Adrenal gland (tissue), 12 donors: Measurements from ENCODE around the gene JAKMIP2. TPM values are rescaled to one million over a fixed set of nuclear protein-coding genes. Genes with fewer than 3 reads are reported as not detected.
"Not testable (repeated sequence)": the region's sequence is repeated elsewhere in the genome, so short reads cannot be mapped to it uniquely, and the experiment has no call there.

Source experiments
- DNase-seq, 7 donors: peaks; one replicate each; pipeline ENCODE4 v3.0.0-alpha.2; 2019 to 2020
- H3K27ac ChIP-seq, 5 donors: fragments of 200-600 bp; sonication (generic) in 4 of 5; 1 replicate in 3 of 5; 2 replicates in 2 of 5; pipeline versions ENCODE4 v1.5.1 to v1.8.0; 2016 to 2020; ENCODE audit warnings: mild to moderate bottlenecking in 1 of 5
- H3K27me3 ChIP-seq: fragments of 200-600 bp; 2 replicates; pipeline ENCODE4 v1.8.0; 2021
- H3K36me3 ChIP-seq, 2 donors: fragments of 200-600 bp; replicated peaks in 1 of 2; 1 replicate in 1 of 2; 2 replicates in 1 of 2; pipeline versions ENCODE4 v1.5.1 to v1.8.0; 2018 to 2022
- H3K4me1 ChIP-seq, 2 donors: fragments of 200-600 bp; replicated peaks in 1 of 2; 1 replicate in 1 of 2; 2 replicates in 1 of 2; pipeline versions ENCODE4 v1.5.1 to v1.8.0; 2018 to 2021
- H3K4me3 ChIP-seq, 4 donors: fragments of 200-600 bp; sonication (generic) in 3 of 4; one replicate each; pipeline ENCODE4 v1.5.1; 2016 to 2018
- H3K9me3 ChIP-seq, 3 donors: fragments of 200-600 bp; sonication (generic) in 1 of 3; replicated peaks in 1 of 3; 1 replicate in 2 of 3; 2 replicates in 1 of 3; pipeline versions ENCODE4 v1.5.1 to v1.8.0; 2016 to 2021
- CTCF ChIP-seq, 6 experiments: fragments of 450-650 bp in 4 of 6; fragments of 200-600 bp in 2 of 6; sonication (generic) in 1 of 6; IDR thresholded peaks; 1 replicate in 5 of 6; 2 replicates in 1 of 6; pipeline versions ENCODE4 v1.5.1 to v1.8.0; 2016 to 2021; ENCODE audit warnings: antibody characterized with exemption in 6 of 6, mild to moderate bottlenecking in 2 of 6, moderate library complexity in 1 of 6
- POLR2A ChIP-seq, 2 donors: fragments of 450-650 bp; IDR thresholded peaks; one replicate each; pipeline ENCODE4 v1.6.1; 2017; ENCODE audit warnings: antibody characterized with exemption in 2 of 2, mild to moderate bottlenecking in 2 of 2, moderate library complexity in 1 of 2
- WGBS, 4 donors: extraction: QIAGEN DNeasy Blood & Tissue Kit in 2 of 4; methylation state at CpG; one replicate each; pipeline versions ENCODE4 v1.1.5 to v1.1.7; 2013 to 2017; 5-methylcytosine and 5-hydroxymethylcytosine counted together
- intact Hi-C, 2 donors: fragments of 100-400 bp; cut with DNase I; formaldehyde crosslinking; loops; one replicate each; pipeline versions ENCODE4 v1.14.1 to v1.15.0; 2022 to 2023
- polyA plus RNA-seq, 3 donors: library from polyadenylated mRNA; stranded (reverse); fragments of 200-250 nt in 2 of 3; fragments of 350-450 nt in 1 of 3; fragmentation: Illumina TruSeq in 1 of 3; extraction: RNeasy Lipid Tissue Mini Kit (QIAGEN cat#74804) in 1 of 3; gene quantifications; one replicate each; pipeline ENCODE4 v1.2.3, GENCODE V29; 2013 to 2014
- total RNA-seq, 9 donors: library from RNA; depleted of rRNA in 4 of 9; stranded (reverse); fragments of >200 nt in 4 of 9; fragments of 120-200 nt in 1 of 9; fragmentation: NEBNext Ultra II Directional in 1 of 9; extraction: Animal tissue kit (Norgen Biotek cat#: 25700) in 1 of 9; gene quantifications; one replicate each; pipeline versions ENCODE4 v1.1.0 to v1.2.4, GENCODE V29; 2013 to 2023
- donor health status: healthy with polysubstance abuse.
- donor health status: Bipolar disorder and iron deficiency.
- donor health status: DM: yes; HTN: yes; CAD: no.
- donor health status: DM: no; HTN: no; CAD: no.
- donor health status: DM: no; HTN: no; CAD: no.
- donor health status: DM: yes; HTN: yes; CAD: no.

Gene JAKMIP2
- total and polyA plus RNA-seq, 12 donors: 0.71 to 56.8 (median 4.0) TPM

GRCh38 chr5:147805030-147805454, 22.5 kb upstream of the JAKMIP2 start:
- TF ChIP-seq CTCF (IDR thresholded peaks at IDR 0.05) (no peak), POLR2A (IDR thresholded peaks at IDR 0.05) (no peak)
- intact Hi-C loops: no loop called here

GRCh38 chr5:147804334-147804733, 21.8 kb upstream of the JAKMIP2 start:
- Histone ChIP-seq H3K27ac (no peak overlapping the region), H3K4me3 (no peak overlapping the region), H3K27me3 (no peaks in the 10 kb centered on the region), H3K9me3 (no peaks in the 10 kb centered on the region), H3K4me1 (peaks cover 6 to 18% of the 10 kb centered on the region in 2 donors), H3K36me3 (no peaks in the 10 kb centered on the region)
- no peak for DNase-seq
- intact Hi-C loops: no loop called here
- 36 to 56% (median 42%) methylated on average over 3 of the region's 3 CpGs for WGBS, 4 donors
- TF ChIP-seq CTCF (IDR thresholded peaks at IDR 0.05): no peak
- TF ChIP-seq POLR2A (IDR thresholded peaks at IDR 0.05): no peak

More at GRCh38 chr5:147805030-147805454, 22.5 kb upstream of the JAKMIP2 start:
- Histone ChIP-seq H3K27me3 (no peaks in the 10 kb centered on the region), H3K9me3 (no peaks in the 10 kb centered on the region), H3K27ac (no peak overlapping the region), H3K4me3 (no peak overlapping the region), H3K36me3 (no peaks in the 10 kb centered on the region), H3K4me1 (peaks cover 6 to 18% of the 10 kb centered on the region in 2 donors)
- peak in 4 of 7 donors; percentile 20 to 60 (median 36) for DNase-seq
- WGBS, 4 donors: 64 to 79% (median 69%) methylated on average over 6 of the region's 6 CpGs

GRCh38 chr5:147803926-147804325, 21.4 kb upstream of the JAKMIP2 start:
- Histone ChIP-seq H3K27ac (no peak overlapping the region), H3K9me3 (no peaks in the 10 kb centered on the region), H3K36me3 (no peaks in the 10 kb centered on the region), H3K4me1 (peaks cover 6 to 18% of the 10 kb centered on the region in 2 donors), H3K4me3 (no peak overlapping the region), H3K27me3 (no peaks in the 10 kb centered on the region)
- TF ChIP-seq CTCF (IDR thresholded peaks at IDR 0.05) (no peak), POLR2A (IDR thresholded peaks at IDR 0.05) (no peak)
- intact Hi-C loops: no loop called here
- 0 to 31% (median 13%) methylated on average over 1 of the region's 1 CpG for WGBS, 4 donors
- DNase-seq: no peak

GRCh38 chr5:147803161-147803560, 20.6 kb upstream of the JAKMIP2 start:
- intact Hi-C loops, H3K9me3 ChIP-seq, H3K27me3 ChIP-seq, H3K27ac ChIP-seq, H3K4me3 ChIP-seq, DNase-seq, H3K36me3 ChIP-seq: not testable (repeated sequence)
- 61 to 91% (median 69%) methylated on average over 3 of the region's 3 CpGs for WGBS, 4 donors
- peaks cover 6 to 18% of the 10 kb centered on the region in 2 donors for H3K4me1 ChIP-seq

- H3K4me3 ChIP-seq: no peak overlapping the region
- no peak for DNase-seq
- H3K36me3 ChIP-seq: no peaks in the 10 kb centered on the region
- H3K4me1 ChIP-seq: peaks cover 6 to 18% of the 10 kb centered on the region in 2 donors
- WGBS, 4 donors: 75 to 87% (median 79%) methylated on average over 1 of the region's 1 CpG
- no peaks in the 10 kb centered on the region for H3K27me3 ChIP-seq
- TF ChIP-seq CTCF (IDR thresholded peaks at IDR 0.05) (no peak), POLR2A (IDR thresholded peaks at IDR 0.05) (no peak)
- no peaks in the 10 kb centered on the region for H3K9me3 ChIP-seq
- no peak overlapping the region for H3K27ac ChIP-seq
- intact Hi-C loops: no loop called here
Observed at GRCh38 chr5:147801461-147801860, 18.9 kb upstream of the JAKMIP2 start.
